ENCODE results near the gene TAS2R20.

Gene TAS2R20

GRCh38 chr12:10994307-10994706 lies 3.8 kb downstream of the TAS2R20 start:
- DNase-seq, result no peak
- Histone ChIP-seq H3K27me3 (replicated peaks) (no peaks in the 10 kb centered on the region), H3K4me3 (ENCODE audit: low read depth, low read length) (no peak overlapping the region), H3K27ac (no peak overlapping the region), H3K36me3 (replicated peaks) (no peaks in the 10 kb centered on the region)
- in situ Hi-C loops (cut with HindIII; ENCODE audit: low pct_ligation_motif_present, low sequenced_read_pairs), result no loop called here
- no peak for TF ChIP-seq CTCF (IDR thresholded peaks at IDR 0.05; ENCODE audit: low read depth, low read length, missing control alignments)

GRCh38 chr12:10989107-10989506 lies 9.0 kb downstream of the TAS2R20 start:
- Histone ChIP-seq H3K27ac (no peak overlapping the region), H3K4me3 (ENCODE audit: low read depth, low read length) (no peak overlapping the region), H3K27me3 (replicated peaks) (no peaks in the 10 kb centered on the region), H3K36me3 (replicated peaks) (no peaks in the 10 kb centered on the region)
- TF ChIP-seq CTCF (IDR thresholded peaks at IDR 0.05; ENCODE audit: low read depth, low read length, missing control alignments), result no peak
- in situ Hi-C loops (cut with HindIII; ENCODE audit: low pct_ligation_motif_present, low sequenced_read_pairs), result no loop called here
- no peak for DNase-seq

- no peak within 1 kb of the TSS for H3K27ac ChIP-seq
- DNase-seq, result no peak
- no peak for TF ChIP-seq CTCF (IDR thresholded peaks at IDR 0.05; ENCODE audit: low read depth, low read length, missing control alignments)
- in situ Hi-C loops (cut with HindIII; ENCODE audit: low pct_ligation_motif_present, low sequenced_read_pairs), result no loop called here
- no peaks in the 10 kb centered on the region for H3K27me3 ChIP-seq (replicated peaks)
- H3K4me3 ChIP-seq (ENCODE audit: low read depth, low read length), result no peak within 1 kb of the TSS
- no peaks in the 10 kb centered on the region for H3K36me3 ChIP-seq (replicated peaks)
Observed at GRCh38 chr12:10986812-10987211, 11.3 kb downstream of the TAS2R20 start, which contains the start of gene TAS2R50. TAS2R50 (minus strand) TSS chr12:10986912; CDS start chr12:10986860, 52 bp downstream.

- TF ChIP-seq CTCF (IDR thresholded peaks at IDR 0.05; ENCODE audit: low read depth, low read length, missing control alignments), result no peak
- Histone ChIP-seq H3K27ac (no peak overlapping the region), H3K27me3 (replicated peaks) (no peaks in the 10 kb centered on the region), H3K36me3 (replicated peaks) (no peaks in the 10 kb centered on the region), H3K4me3 (ENCODE audit: low read depth, low read length) (no peak overlapping the region)
- DNase-seq, result no peak
- in situ Hi-C loops (cut with HindIII; ENCODE audit: low pct_ligation_motif_present, low sequenced_read_pairs), result no loop called here
Observed at GRCh38 chr12:10982244-10982643, 15.9 kb downstream of the TAS2R20 start.

- no peak for DNase-seq
- in situ Hi-C loops (cut with HindIII; ENCODE audit: low pct_ligation_motif_present, low sequenced_read_pairs), result no loop called here
- H3K36me3 ChIP-seq (replicated peaks), result no peaks in the 10 kb centered on the region
Observed at GRCh38 chr12:10974965-10975364, 23.1 kb downstream of the TAS2R20 start.

More at GRCh38 chr12:10974965-10975364, 23.1 kb downstream of the TAS2R20 start:
- no peak for TF ChIP-seq CTCF (IDR thresholded peaks at IDR 0.05; ENCODE audit: low read depth, low read length, missing control alignments)
- no peak overlapping the region for H3K4me3 ChIP-seq (ENCODE audit: low read depth, low read length)
- H3K27me3 ChIP-seq (replicated peaks), result no peaks in the 10 kb centered on the region
- no peak overlapping the region for H3K27ac ChIP-seq

Data from brain microvascular endothelial cell (primary cell).